ENCODE measurements around the gene C2orf92.
"Not testable (repeated sequence)": the region's sequence is repeated elsewhere in the genome, so short reads cannot be mapped to it uniquely, and the experiment has no call there.

The C2orf92 gene

GRCh38 chr2:97693476-97693875 is 24.0 kb downstream of the C2orf92 start:
- peak; percentile 39 for DNase-seq (ENCODE audit: low read depth)

GRCh38 chr2:97695744-97696143 is 26.2 kb downstream of the C2orf92 start:
- DNase-seq (ENCODE audit: low read depth) = no peak

- DNase-seq (ENCODE audit: low read depth) = peak; percentile 85
Measured at GRCh38 chr2:97697252-97698235, 28.0 kb downstream of the C2orf92 start.

GRCh38 chr2:97698530-97698929 is 29.0 kb downstream of the C2orf92 start:
- no peak for DNase-seq (ENCODE audit: low read depth)

GRCh38 chr2:97699765-97700444 is 30.4 kb downstream of the C2orf92 start:
- peak; percentile 44 for DNase-seq (ENCODE audit: low read depth)

GRCh38 chr2:97701186-97701585 is 31.7 kb downstream of the C2orf92 start:
- DNase-seq (ENCODE audit: low read depth) = no peak

GRCh38 chr2:97701851-97702465 is 32.4 kb downstream of the C2orf92 start:
- DNase-seq (ENCODE audit: low read depth) = no peak

- no peak for DNase-seq (ENCODE audit: low read depth)
Measured at GRCh38 chr2:97702731-97703470, 33.4 kb downstream of the C2orf92 start.

GRCh38 chr2:97703741-97704140 is 34.2 kb downstream of the C2orf92 start:
- DNase-seq (ENCODE audit: low read depth) = no peak

- DNase-seq (ENCODE audit: low read depth) = no peak
Measured at GRCh38 chr2:97704989-97705388, 35.5 kb downstream of the C2orf92 start.

- no peak for DNase-seq (ENCODE audit: low read depth)
Measured at GRCh38 chr2:97706112-97706511, 36.6 kb downstream of the C2orf92 start.

- no peak for DNase-seq (ENCODE audit: low read depth)
Measured at GRCh38 chr2:97706708-97707345, 37.3 kb downstream of the C2orf92 start.

GRCh38 chr2:97707362-97708047 is 38.0 kb downstream of the C2orf92 start:
- no peak for DNase-seq (ENCODE audit: low read depth)

GRCh38 chr2:97708048-97708380 is 38.5 kb downstream of the C2orf92 start:
- DNase-seq (ENCODE audit: low read depth) = no peak

GRCh38 chr2:97708608-97709007 is 39.1 kb downstream of the C2orf92 start:
- DNase-seq (ENCODE audit: low read depth) = no peak

GRCh38 chr2:97711394-97711711 is 41.8 kb downstream of the C2orf92 start:
- DNase-seq (ENCODE audit: low read depth) = no peak

- not testable (repeated sequence) for DNase-seq (ENCODE audit: low read depth)
Measured at GRCh38 chr2:97712175-97712574, 42.7 kb downstream of the C2orf92 start.

- DNase-seq (ENCODE audit: low read depth) = no peak
Measured at GRCh38 chr2:97712693-97713295, 43.3 kb downstream of the C2orf92 start.

GRCh38 chr2:97713296-97714083 is 44.0 kb downstream of the C2orf92 start, which contains the start of gene ZAP70:
Gene ZAP70 (plus strand): TSS chr2:97713576. CDS start chr2:97724037, 10,461 bp downstream.
- no peak for DNase-seq (ENCODE audit: low read depth)

Measured in HS-5 (cell line).